Activated naive CD4-positive, alpha-beta T cell (primary cell): ENCODE results near the gene MRGPRG.

Source experiments
- DNase-seq, 4 experiments: peaks; one replicate each; lab custom pipeline; 2025; lab: John Stamatoyannopoulos, UW

The MRGPRG gene

GRCh38 chr11:3207526-3208189, 11.0 kb downstream of the MRGPRG start:
- DNase-seq: no peak

- DNase-seq: no peak
These were observed 11.8 kb downstream of the MRGPRG start for GRCh38 chr11:3206922-3207204.

- DNase-seq: no peak
These were observed 12.3 kb downstream of the MRGPRG start for GRCh38 chr11:3206156-3206921.

GRCh38 chr11:3205261-3206155, 13.1 kb downstream of the MRGPRG start:
- DNase-seq: no peak

GRCh38 chr11:3204141-3205015, 14.2 kb downstream of the MRGPRG start:
- DNase-seq: no peak

- no peak for DNase-seq
These were observed 15.2 kb downstream of the MRGPRG start for GRCh38 chr11:3203221-3204043.

- no peak for DNase-seq
These were observed 15.9 kb downstream of the MRGPRG start for GRCh38 chr11:3202759-3203158.

- DNase-seq: no peak
These were observed 16.3 kb downstream of the MRGPRG start for GRCh38 chr11:3202305-3202704.

GRCh38 chr11:3201677-3202181, 16.9 kb downstream of the MRGPRG start:
- no peak for DNase-seq

GRCh38 chr11:3201112-3201581, 17.5 kb downstream of the MRGPRG start:
- DNase-seq: no peak

GRCh38 chr11:3200388-3201111, 18.1 kb downstream of the MRGPRG start:
- no peak for DNase-seq

GRCh38 chr11:3199537-3200295, 18.9 kb downstream of the MRGPRG start:
- DNase-seq: no peak

GRCh38 chr11:3198815-3199214, 19.8 kb downstream of the MRGPRG start:
- DNase-seq: no peak

- no peak for DNase-seq
These were observed 20.6 kb downstream of the MRGPRG start for GRCh38 chr11:3197878-3198528.

GRCh38 chr11:3197044-3197695, 21.4 kb downstream of the MRGPRG start:
- DNase-seq: no peak

- DNase-seq: no peak
These were observed 22.2 kb downstream of the MRGPRG start for GRCh38 chr11:3196161-3197043.
